DND-41 (cell line): ENCODE data around the gene UTP11.
A peak's percentile ranks its signal among the peaks of the same experiment; 100 is the strongest.

Source experiments
- ATAC-seq: fragments of 200-7000 bp; cut with Tn5 transposase; 3 replicates; pipeline ENCODE4 v1.9.1; 2021; ENCODE audit warnings: low read depth; ENCODE audit not compliant: insufficient read depth
- DNase-seq: peaks from one replicate; pipeline ENCODE4 v3.0.0-alpha.2; 2020
- H2AFZ ChIP-seq: 2 replicates; pipeline ENCODE4 v1.6.0; 2012; ENCODE audit warnings: low read depth, low read length
- H3K27ac ChIP-seq: 2 replicates; pipeline ENCODE4 v1.5.1; 2012; ENCODE audit warnings: low read length, inconsistent platforms
- H3K27me3 ChIP-seq: fragments of 200-600 bp; sonication (generic); 2 replicates; pipeline ENCODE4 v1.6.0; 2012; ENCODE audit warnings: low read length, mild to moderate bottlenecking, inconsistent platforms; ENCODE audit not compliant: insufficient read depth, poor library complexity
- H3K36me3 ChIP-seq: 2 replicates; pipeline ENCODE4 v1.5.1; 2012; ENCODE audit warnings: low read length, inconsistent platforms; ENCODE audit not compliant: insufficient read depth
- H3K4me1 ChIP-seq: 2 replicates; pipeline ENCODE4 v1.5.1; 2012; ENCODE audit warnings: mild to moderate bottlenecking, low read length; ENCODE audit not compliant: insufficient read depth
- H3K4me2 ChIP-seq: 2 replicates; pipeline ENCODE4 v1.6.0; 2012; ENCODE audit warnings: mild to moderate bottlenecking, moderate library complexity, low read length, inconsistent platforms; ENCODE audit not compliant: insufficient read depth
- H3K4me3 ChIP-seq, 2 experiments: fragments of 200-600 bp in 1 of 2; shearing (Covaris generic) in 1 of 2; 2 replicates each; pipeline ENCODE4 v1.5.1; 2012 to 2016; ENCODE audit warnings: inconsistent platforms in 2 of 2, low read length in 2 of 2, mild to moderate bottlenecking in 2 of 2, low read depth in 1 of 2, moderate library complexity in 1 of 2
- H3K79me2 ChIP-seq: 2 replicates; pipeline ENCODE4 v1.6.0; 2012; ENCODE audit warnings: low read length, inconsistent platforms; ENCODE audit not compliant: insufficient read depth
- H3K9ac ChIP-seq: 2 replicates; pipeline ENCODE4 v1.6.0; 2012; ENCODE audit warnings: low read depth, mild to moderate bottlenecking, inconsistent platforms, low read length, moderate library complexity
- H3K9me3 ChIP-seq: 2 replicates; pipeline ENCODE4 v1.5.1; 2012; ENCODE audit warnings: low read length, moderate library complexity, mild to moderate bottlenecking, inconsistent platforms; ENCODE audit not compliant: insufficient read depth, severe bottlenecking
- H4K20me1 ChIP-seq: 2 replicates; pipeline ENCODE4 v1.6.0; 2012; ENCODE audit warnings: low read length; ENCODE audit not compliant: insufficient read depth
- EZH2 ChIP-seq: IDR thresholded peaks from 3 replicates; pipeline ENCODE4 v1.6.1; 2012; ENCODE audit warnings: borderline replicate concordance, low read depth, mild to moderate bottlenecking, moderate library complexity, low read length, inconsistent platforms; ENCODE audit not compliant: severe bottlenecking
- TF ChIP-seq, protein P1 (sequence below): IDR thresholded peaks from 2 replicates; pipeline ENCODE4 v1.5.1; 2012; ENCODE audit warnings: borderline replicate concordance, low read length, moderate library complexity, mild to moderate bottlenecking; ENCODE audit not compliant: poor library complexity, severe bottlenecking; ENCODE audit errors: extremely low read depth

The UTP11 gene

DNA sequence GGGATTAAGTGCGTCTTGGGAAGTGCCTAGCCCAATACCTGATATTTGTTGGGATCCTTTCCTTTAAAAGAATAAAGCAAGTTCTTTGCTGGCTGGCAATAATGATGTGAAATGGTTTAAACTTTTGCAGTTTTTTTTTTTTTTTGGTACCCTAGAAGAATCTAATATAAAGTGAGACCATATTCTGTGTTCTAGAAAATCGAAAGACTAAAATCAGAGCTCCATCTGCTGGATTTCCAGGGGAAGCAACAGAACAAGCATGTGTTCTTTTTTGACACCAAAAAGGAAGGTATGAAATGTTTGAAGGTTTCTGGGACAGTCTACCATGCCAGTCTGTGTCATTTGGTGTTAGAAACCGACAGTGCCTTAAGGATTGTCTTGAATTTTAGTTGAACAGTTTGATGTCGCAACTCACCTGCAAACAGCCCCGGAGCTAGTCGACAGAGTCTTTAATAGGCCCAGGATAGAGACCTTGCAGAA lies 6.4 kb downstream of the UTP11 start:
- peaks cover 13% of the 10 kb centered on the region for H3K4me1 ChIP-seq
- H3K79me2 ChIP-seq: peaks cover 44% of the 10 kb centered on the region
- ATAC-seq (peak; percentile 64; the same call in 1 of the 3 replicates), DNase-seq (no peak)
- H3K9me3 ChIP-seq: no peaks in the 10 kb centered on the region
- peaks cover 95% of the 10 kb centered on the region for H3K36me3 ChIP-seq
- no peak overlapping the region for H3K4me3 ChIP-seq
- H3K27me3 ChIP-seq: no peaks in the 10 kb centered on the region
- no peak overlapping the region for H3K27ac ChIP-seq
- H4K20me1 ChIP-seq: peaks cover 29% of the 10 kb centered on the region; the same call in 1 of the 2 replicates
- H3K4me2 ChIP-seq: no peak overlapping the region
- H3K9ac ChIP-seq: no peak overlapping the region
- TF ChIP-seq EZH2: no peak
- TF ChIP-seq, protein P1, sequence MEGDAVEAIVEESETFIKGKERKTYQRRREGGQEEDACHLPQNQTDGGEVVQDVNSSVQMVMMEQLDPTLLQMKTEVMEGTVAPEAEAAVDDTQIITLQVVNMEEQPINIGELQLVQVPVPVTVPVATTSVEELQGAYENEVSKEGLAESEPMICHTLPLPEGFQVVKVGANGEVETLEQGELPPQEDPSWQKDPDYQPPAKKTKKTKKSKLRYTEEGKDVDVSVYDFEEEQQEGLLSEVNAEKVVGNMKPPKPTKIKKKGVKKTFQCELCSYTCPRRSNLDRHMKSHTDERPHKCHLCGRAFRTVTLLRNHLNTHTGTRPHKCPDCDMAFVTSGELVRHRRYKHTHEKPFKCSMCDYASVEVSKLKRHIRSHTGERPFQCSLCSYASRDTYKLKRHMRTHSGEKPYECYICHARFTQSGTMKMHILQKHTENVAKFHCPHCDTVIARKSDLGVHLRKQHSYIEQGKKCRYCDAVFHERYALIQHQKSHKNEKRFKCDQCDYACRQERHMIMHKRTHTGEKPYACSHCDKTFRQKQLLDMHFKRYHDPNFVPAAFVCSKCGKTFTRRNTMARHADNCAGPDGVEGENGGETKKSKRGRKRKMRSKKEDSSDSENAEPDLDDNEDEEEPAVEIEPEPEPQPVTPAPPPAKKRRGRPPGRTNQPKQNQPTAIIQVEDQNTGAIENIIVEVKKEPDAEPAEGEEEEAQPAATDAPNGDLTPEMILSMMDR: peak; percentile 70
- no peak overlapping the region for H2AFZ ChIP-seq

DNA sequence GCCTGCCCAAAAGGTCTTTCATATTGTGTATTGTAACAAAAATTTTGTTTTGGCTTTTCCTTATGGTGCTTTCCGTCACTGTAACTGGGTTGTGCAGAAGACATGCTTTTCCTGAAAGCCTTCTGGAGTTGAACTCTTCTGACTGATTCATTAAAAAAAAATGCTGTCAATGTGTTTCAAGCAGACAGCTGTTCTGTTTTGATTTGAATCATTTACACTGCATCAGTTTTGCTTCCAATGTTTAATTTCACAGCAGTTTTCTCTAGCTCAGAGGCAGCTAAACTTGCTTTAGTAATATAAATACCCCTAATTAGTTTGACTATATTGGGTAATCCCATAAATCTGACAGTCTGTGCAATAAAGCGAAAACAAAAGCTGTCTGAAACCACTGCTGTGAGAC lies 7.9 kb downstream of the UTP11 start:
- H2AFZ ChIP-seq: no peak overlapping the region
- H3K27me3 ChIP-seq: no peaks in the 10 kb centered on the region
- H3K9me3 ChIP-seq: no peaks in the 10 kb centered on the region
- peaks cover under 1% of the 10 kb centered on the region; the same call in 1 of the 2 replicates for H3K4me1 ChIP-seq
- H3K36me3 ChIP-seq: peaks cover 94% of the 10 kb centered on the region
- peaks cover 29% of the 10 kb centered on the region for H3K79me2 ChIP-seq
- H3K4me3 ChIP-seq: no peak overlapping the region
- H3K27ac ChIP-seq: no peak overlapping the region
- ATAC-seq: no peak
- H3K9ac ChIP-seq: no peak overlapping the region
- no peak for TF ChIP-seq EZH2
- TF ChIP-seq, protein P1: no peak
- no peak overlapping the region for H3K4me2 ChIP-seq
- no peak for DNase-seq
- H4K20me1 ChIP-seq: peaks cover 20% of the 10 kb centered on the region; the same call in 1 of the 2 replicates

DNA sequence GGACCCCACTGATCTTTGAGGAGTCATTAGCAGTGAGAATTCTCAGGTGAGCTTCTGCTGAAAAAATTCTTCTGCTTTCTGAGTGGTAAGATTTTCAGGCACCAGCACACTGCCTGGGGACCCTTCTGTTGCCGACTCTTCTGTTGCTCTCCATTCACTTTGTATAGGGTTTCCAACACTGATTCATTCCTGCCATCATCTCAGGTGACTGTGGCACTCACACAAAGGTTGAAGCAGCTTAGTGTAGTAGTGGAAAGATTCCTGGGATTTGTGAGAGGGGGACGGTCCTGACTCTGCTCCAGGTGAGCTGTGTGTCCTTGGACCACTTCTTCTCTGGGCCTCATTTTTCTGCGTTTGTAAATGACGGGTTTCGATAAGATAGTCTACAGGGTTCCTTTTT lies 9.4 kb downstream of the UTP11 start:
- Histone ChIP-seq H3K9me3 (no peaks in the 10 kb centered on the region), H4K20me1 (peaks cover 13% of the 10 kb centered on the region; the same call in 1 of the 2 replicates), H2AFZ (no peak overlapping the region), H3K4me1 (no peaks in the 10 kb centered on the region), H3K27ac (no peak overlapping the region), H3K4me3 (no peak overlapping the region), H3K79me2 (peaks cover 14% of the 10 kb centered on the region; the same call in 1 of the 2 replicates), H3K36me3 (peaks cover 88% of the 10 kb centered on the region), H3K4me2 (no peak overlapping the region), H3K9ac (no peak overlapping the region), H3K27me3 (no peaks in the 10 kb centered on the region)
- no peak for DNase-seq
- TF ChIP-seq, protein P1: no peak
- no peak for TF ChIP-seq EZH2
- no peak for ATAC-seq
